GM19043 (cell line): ENCODE data around the gene HLA-F.

Experiments used
- ATAC-seq: cut with Tn5 transposase; IDR thresholded peaks from one replicate; pipeline ENCODE4 v1.9.1; 2021; ENCODE audit warnings: low read depth; ENCODE audit not compliant: unreplicated experiment

The HLA-F gene

DNA sequence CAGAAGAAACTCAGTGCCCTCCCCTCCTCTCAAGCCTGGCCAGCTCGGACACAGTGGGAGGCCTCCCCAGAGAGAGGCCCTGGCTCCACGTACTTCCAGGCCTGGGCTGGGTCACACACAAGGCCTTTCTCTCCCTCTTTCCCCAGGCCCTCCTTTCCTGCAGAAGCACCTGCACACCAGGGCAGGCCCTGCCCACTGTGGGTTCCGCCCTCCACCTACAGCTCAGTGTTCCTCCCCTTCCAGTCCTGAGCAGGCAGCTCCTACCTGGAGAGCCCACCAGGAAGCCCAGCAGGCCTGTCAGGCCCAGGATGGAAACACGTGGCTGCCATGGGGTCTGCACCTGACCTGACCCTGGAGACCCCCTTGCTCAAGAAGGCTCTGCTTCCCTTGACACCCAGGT lies 18.9 kb downstream of the HLA-F start:
- no peak for ATAC-seq

DNA sequence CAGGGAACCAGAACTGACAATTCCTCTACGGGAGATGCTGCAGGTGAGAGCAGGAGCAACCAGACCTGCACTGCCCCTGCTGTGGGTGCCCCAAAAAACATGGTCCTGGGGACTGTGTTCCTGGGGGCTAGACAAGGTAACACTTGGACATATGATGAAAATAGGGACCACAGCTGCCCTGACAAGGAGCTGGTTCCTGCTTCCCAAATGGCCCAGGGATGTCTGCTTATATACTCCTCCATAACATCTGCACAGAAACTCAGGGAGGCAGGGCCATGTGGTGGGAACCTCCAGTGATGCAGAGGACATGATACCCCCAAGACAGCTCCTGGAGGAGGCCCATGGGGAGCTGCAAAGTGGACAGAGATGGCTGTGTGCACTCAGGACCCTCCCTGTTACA lies 19.8 kb downstream of the HLA-F start:
- ATAC-seq: no peak

- no peak for ATAC-seq
Observed at GRCh38 chr6:29743568-29743967, 20.3 kb downstream of the HLA-F start.

DNA sequence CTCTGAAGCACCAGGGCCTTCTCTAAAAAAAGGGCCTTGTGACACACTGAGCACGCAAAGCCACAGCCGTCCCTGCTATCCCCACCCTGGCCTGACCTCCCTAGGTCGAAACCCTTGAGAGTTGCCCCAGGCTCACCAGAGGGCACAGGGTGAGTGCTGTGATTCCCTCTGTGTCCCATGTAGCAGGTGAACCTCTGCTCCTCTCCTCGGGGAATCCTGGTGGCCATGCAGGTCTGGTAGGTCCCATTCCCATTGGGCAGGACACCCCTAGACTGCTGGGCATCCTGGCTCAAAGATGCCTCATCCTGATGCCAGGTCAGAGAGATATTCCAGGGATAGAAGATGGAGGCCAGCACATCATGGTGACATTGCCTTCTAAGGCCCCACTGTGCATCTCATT lies 20.9 kb downstream of the HLA-F start:
- ATAC-seq: no peak

DNA sequence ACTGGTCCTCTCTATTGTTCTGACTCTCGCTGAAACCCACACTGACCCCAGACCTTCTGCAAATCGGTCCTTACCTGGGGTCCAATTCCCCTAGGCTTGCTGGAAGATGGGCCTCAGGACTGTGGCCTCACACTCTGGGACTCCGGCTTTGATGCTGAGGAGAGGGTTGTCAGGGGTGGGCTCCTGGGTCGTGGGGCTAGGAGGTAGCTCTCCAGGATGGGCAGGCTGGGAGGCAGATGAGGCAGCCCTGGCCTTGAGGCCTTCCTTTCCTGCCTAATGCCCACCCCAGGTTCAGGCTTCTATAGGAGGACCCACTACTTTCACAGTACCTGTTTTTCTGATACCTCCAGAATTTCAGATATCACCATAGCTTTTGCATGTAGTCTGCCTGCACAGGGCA lies 21.4 kb downstream of the HLA-F start:
- ATAC-seq: no peak

GRCh38 chr6:29745386-29745785 lies 22.2 kb downstream of the HLA-F start:
- no peak for ATAC-seq

- ATAC-seq: no peak
Observed at GRCh38 chr6:29745855-29746449, 22.7 kb downstream of the HLA-F start.

GRCh38 chr6:29746846-29747687 lies 23.8 kb downstream of the HLA-F start:
- no peak for ATAC-seq

DNA sequence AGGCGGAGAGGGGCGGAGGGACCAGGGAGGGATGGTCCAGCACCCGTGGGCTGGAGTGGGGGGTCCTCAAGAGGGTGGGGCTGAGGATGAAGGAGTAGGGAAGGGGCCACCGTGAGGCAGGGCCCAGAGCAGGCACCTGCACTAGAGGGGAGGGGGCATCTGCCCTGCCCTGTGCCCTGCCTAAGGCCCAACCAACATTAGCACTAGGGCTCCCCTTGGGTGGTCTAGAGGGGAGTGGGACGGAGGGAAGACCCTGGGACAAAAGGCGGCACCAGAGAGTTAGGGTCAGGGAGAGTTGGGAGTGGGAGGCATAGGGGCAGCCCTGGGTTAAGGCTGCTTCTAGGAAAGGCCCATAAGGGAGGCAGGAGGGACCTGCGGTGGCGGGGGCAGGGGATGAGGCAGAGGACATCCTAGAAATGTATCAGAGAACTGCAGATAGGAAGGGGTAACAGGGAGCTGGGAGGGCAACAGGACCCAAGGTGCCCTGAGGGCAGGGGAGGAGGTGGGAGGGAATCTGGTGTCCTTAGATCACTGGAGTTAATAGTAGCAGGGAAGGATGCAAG lies 24.5 kb downstream of the HLA-F start:
- no peak for ATAC-seq

- peak; percentile 67 for ATAC-seq
Observed at GRCh38 chr6:29748391-29749307, 25.4 kb downstream of the HLA-F start.

DNA sequence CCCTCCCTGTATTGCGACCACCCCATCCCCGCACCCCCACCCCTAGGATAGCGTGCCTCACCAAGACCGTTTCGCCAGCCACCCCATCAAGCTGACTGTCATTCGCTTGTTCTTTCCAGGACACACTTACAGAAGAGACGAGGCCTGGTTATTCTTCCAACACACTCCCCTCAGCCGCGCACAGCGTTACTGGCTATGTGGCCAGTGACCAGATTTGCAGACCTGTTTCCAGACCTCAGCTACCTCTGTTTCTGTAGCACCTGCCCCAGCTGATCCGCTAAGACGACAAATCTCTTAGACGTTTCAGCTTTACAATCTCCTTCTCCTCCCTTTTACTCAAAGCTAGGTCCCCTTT lies 26.1 kb downstream of the HLA-F start:
- no peak for ATAC-seq

GRCh38 chr6:29749668-29750067 lies 26.4 kb downstream of the HLA-F start:
- no peak for ATAC-seq

DNA sequence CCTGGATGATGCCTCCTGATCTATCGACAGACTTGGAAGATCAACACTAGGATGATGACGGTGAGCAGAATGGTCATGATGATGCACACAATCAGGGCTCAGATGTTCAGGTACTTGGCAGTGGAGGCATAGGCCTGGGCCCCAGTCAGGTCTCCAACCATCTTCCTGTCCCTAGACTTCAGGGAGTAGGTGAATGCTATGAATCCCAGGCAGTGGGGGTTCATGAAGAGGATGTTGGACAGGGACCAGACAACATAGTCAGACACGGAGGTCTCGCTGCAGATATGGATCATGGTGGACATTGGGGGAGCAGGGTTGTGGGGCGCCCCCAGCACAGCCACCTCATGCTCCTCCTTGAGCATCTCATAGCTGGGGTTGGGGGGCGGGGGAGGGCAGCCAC lies 27.5 kb downstream of the HLA-F start:
- no peak for ATAC-seq

- no peak for ATAC-seq
Observed at GRCh38 chr6:29751480-29751879, 28.2 kb downstream of the HLA-F start.

DNA sequence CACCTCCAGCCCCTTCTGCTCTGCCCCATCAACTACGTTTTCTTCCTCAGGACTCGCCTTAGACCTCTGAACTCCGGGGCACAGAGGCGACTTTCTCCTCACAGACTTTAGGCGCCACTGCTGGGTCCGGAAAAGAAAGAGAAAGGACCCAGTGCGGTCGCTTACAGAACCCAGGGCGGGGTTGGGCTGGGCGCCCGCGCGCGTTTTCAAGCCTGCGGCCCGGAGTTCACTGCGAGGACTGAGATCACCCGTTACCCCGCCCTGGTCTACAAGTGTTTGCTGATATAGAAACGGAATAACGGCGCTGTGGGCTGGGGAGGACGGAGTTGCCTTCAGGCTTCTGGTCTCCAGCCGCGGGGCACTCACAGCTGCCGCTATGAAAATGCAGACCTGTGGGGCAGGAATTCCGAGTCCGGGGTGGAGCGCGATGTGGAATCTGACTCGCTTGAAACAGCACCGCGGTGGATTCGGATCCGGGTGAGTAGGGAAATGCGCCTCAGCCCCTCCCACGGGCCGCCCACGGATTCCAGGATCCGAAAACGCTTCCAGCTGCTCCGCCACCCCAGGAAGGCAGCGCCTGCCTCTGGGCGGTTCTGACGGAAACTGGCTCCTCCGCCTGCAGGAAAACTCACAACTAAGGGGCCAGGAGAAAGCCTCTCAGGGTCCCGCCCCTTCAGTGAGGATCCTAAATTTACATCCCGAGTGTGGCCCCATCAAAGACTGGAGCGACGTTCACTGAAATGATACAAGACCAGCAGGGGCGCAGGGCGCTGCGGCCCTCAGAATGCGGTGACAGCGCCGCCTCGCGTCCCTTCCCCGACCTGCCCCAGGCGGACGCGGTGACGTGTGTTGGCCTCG lies 29.4 kb downstream of the HLA-F start:
- ATAC-seq: peak; percentile 60

DNA sequence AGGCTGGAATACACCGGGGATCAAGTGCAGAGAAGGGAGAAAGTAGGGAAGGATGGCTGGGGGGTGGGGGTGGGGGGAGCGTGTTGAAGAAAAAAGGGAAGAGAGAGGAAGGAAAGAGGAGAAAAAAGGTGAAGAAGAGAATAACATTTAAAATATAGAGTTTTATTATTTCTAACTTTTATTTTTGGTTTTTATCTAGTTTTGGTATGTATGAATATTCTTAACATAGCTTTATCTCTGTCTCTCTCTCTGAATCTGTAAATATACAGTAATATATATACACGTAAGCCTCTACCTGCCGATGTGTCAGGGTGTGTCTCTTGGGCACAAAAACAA lies 30.0 kb downstream of the HLA-F start:
- ATAC-seq: no peak

GRCh38 chr6:29755295-29755871 lies 32.1 kb downstream of the HLA-F start:
- ATAC-seq: no peak

- no peak for ATAC-seq
Observed at GRCh38 chr6:29757282-29757681, 34.0 kb downstream of the HLA-F start.

DNA sequence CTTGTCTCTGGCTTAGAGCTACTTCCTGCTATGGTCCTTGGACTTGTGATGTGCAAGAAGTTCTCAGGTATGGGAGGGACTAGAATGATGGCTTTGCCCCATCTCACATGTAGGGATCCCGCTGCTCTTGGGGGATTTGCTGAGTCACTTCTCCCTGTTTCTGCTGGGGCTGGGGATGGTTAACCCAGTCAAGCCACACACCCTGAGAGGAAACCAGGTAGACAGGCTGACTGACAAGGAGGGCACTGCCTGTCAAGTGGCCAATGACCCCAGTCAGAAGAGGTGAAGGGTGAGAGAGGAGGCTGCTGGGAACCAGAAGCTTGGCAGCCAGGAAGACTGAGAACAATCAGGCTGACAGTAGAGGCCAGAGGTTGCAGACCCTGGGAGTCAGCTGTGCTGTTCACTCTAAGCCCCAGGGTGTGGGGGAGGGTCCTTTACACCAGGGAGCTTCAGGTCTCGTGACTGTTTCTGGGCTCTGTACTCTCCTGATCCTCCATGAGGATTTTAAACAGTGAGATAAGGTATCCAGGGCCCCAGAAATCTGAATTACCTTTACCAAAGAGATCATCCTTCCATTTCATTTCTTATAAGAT lies 34.6 kb downstream of the HLA-F start:
- ATAC-seq: no peak

DNA sequence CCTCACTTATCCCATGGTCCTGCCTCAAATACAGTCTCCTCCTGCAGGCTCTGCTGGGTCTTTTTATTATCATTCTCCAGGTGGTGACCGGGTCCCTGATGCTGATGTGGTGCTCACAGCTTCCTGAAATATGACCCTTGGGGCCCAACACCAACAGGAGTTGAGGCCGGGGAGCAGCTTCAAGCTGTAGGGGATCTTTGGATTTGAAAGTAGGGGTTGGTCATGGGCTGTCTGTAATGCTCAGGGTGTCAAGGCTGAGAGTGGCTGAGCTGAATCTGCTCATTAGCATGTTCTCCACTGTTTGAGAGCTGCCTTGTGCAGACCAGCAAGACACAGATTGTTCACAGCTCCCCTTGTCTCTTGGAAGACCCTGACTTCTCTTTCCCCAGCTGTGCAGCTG lies 35.5 kb downstream of the HLA-F start:
- ATAC-seq: no peak
